NT2/D1 (cell line): ENCODE data around the gene NACAD.
A peak's percentile ranks its signal among the peaks of the same experiment; 100 is the strongest.

Source experiments
- DNase-seq: peaks from one replicate; pipeline ENCODE4 v3.0.0-alpha.2; 2011; ENCODE audit warnings: low read depth, low spot score
- H3K27me3 ChIP-seq: 2 replicates; pipeline ENCODE4 v1.6.0; 2011; ENCODE audit warnings: mild to moderate bottlenecking; ENCODE audit not compliant: insufficient read length, insufficient read depth
- H3K36me3 ChIP-seq: 2 replicates; pipeline ENCODE4 v1.6.1; 2011; ENCODE audit warnings: mild to moderate bottlenecking, low read length, mixed read lengths; ENCODE audit not compliant: insufficient read depth, insufficient read length
- H3K4me1 ChIP-seq: 2 replicates; pipeline ENCODE4 v1.5.1; 2011; ENCODE audit not compliant: insufficient read depth, insufficient read length
- H3K4me3 ChIP-seq: 2 replicates; pipeline ENCODE4 v1.5.1; 2011; ENCODE audit warnings: low read depth; ENCODE audit not compliant: insufficient read length
- H3K9ac ChIP-seq: 2 replicates; pipeline ENCODE4 v1.6.0; 2011; ENCODE audit warnings: low read depth; ENCODE audit not compliant: insufficient read length
- H3K9me3 ChIP-seq: 2 replicates; pipeline ENCODE4 v1.5.1; 2011; ENCODE audit warnings: mild to moderate bottlenecking, low read length; ENCODE audit not compliant: insufficient read depth
- SUZ12 ChIP-seq: IDR thresholded peaks from 2 replicates; pipeline ENCODE4 v1.6.1; 2011; ENCODE audit not compliant: insufficient read length, insufficient read depth; ENCODE audit errors: extremely low read depth
- YY1 ChIP-seq: IDR thresholded peaks from 2 replicates; pipeline ENCODE4 v1.6.1; 2011; ENCODE audit not compliant: insufficient read length, insufficient read depth
- ZNF274 ChIP-seq: IDR thresholded peaks from 2 replicates; pipeline ENCODE4 v1.6.1; 2011; ENCODE audit warnings: mild to moderate bottlenecking, low read depth, low read length

The NACAD gene

GRCh38 chr7:45085619-45086200, 3.1 kb downstream of the NACAD start:
- Histone ChIP-seq H3K4me3 (no peak overlapping the region), H3K27me3 (peaks cover 18% of the 10 kb centered on the region), H3K36me3 (peaks cover 32% of the 10 kb centered on the region), H3K9ac (no peak overlapping the region), H3K9me3 (no peaks in the 10 kb centered on the region), H3K4me1 (peaks cover 17% of the 10 kb centered on the region)
- DNase-seq: no peak
- TF ChIP-seq SUZ12: no peak

GRCh38 chr7:45084901-45085618, 3.7 kb downstream of the NACAD start:
- no peak for TF ChIP-seq SUZ12

GRCh38 chr7:45084336-45084735, 4.4 kb downstream of the NACAD start:
- Histone ChIP-seq H3K9ac (no peak overlapping the region), H3K4me3 (no peak overlapping the region), H3K9me3 (no peaks in the 10 kb centered on the region), H3K4me1 (peaks cover 17% of the 10 kb centered on the region), H3K27me3 (peaks cover 12% of the 10 kb centered on the region), H3K36me3 (peaks cover 44% of the 10 kb centered on the region)
- TF ChIP-seq ZNF274 (no peak), SUZ12 (no peak), YY1 (no peak)
- DNase-seq: no peak

More at GRCh38 chr7:45084901-45085618, 3.7 kb downstream of the NACAD start:
- Histone ChIP-seq H3K36me3 (peaks cover 39% of the 10 kb centered on the region), H3K4me3 (no peak overlapping the region), H3K9ac (no peak overlapping the region), H3K9me3 (no peaks in the 10 kb centered on the region), H3K4me1 (peaks cover 17% of the 10 kb centered on the region), H3K27me3 (peaks cover 18% of the 10 kb centered on the region)
- no peak for DNase-seq

- H3K36me3 ChIP-seq: peaks cover 56% of the 10 kb centered on the region
- peak overlapping the region; percentile 32 for H3K9ac ChIP-seq
- H3K4me3 ChIP-seq: no peak overlapping the region
- no peaks in the 10 kb centered on the region for H3K9me3 ChIP-seq
- H3K27me3 ChIP-seq: peaks cover 4% of the 10 kb centered on the region
- no peak for DNase-seq
- peaks cover 15% of the 10 kb centered on the region for H3K4me1 ChIP-seq
- TF ChIP-seq ZNF274 (no peak), YY1 (no peak), SUZ12 (no peak)
Observed at GRCh38 chr7:45082831-45083331, 5.9 kb downstream of the NACAD start.

- Histone ChIP-seq H3K9ac (peak overlapping the region; percentile 32), H3K4me3 (no peak overlapping the region), H3K36me3 (peaks cover 60% of the 10 kb centered on the region), H3K4me1 (peaks cover 15% of the 10 kb centered on the region), H3K27me3 (no peaks in the 10 kb centered on the region), H3K9me3 (no peaks in the 10 kb centered on the region)
- no peak for DNase-seq
- TF ChIP-seq YY1 (no peak), SUZ12 (no peak), ZNF274 (no peak)
Observed at GRCh38 chr7:45082031-45082830, 6.5 kb downstream of the NACAD start.

- no peaks in the 10 kb centered on the region for H3K27me3 ChIP-seq
- no peaks in the 10 kb centered on the region for H3K9me3 ChIP-seq
- no peak for TF ChIP-seq ZNF274
- no peak for DNase-seq
- peaks cover 15% of the 10 kb centered on the region for H3K4me1 ChIP-seq
- H3K9ac ChIP-seq: no peak overlapping the region
- H3K36me3 ChIP-seq: peaks cover 65% of the 10 kb centered on the region
- no peak overlapping the region for H3K4me3 ChIP-seq
Observed at GRCh38 chr7:45081670-45081974, 7.1 kb downstream of the NACAD start.

GRCh38 chr7:45080958-45081669, 7.7 kb downstream of the NACAD start:
- H3K9me3 ChIP-seq: no peaks in the 10 kb centered on the region
- H3K9ac ChIP-seq: no peak overlapping the region
- TF ChIP-seq SUZ12: no peak
- TF ChIP-seq YY1: no peak
- TF ChIP-seq ZNF274: no peak
- H3K36me3 ChIP-seq: peaks cover 70% of the 10 kb centered on the region
- DNase-seq: no peak
- no peak overlapping the region for H3K4me3 ChIP-seq
- H3K4me1 ChIP-seq: peaks cover 15% of the 10 kb centered on the region
- H3K27me3 ChIP-seq: no peaks in the 10 kb centered on the region
